ENCODE results near the gene NPB.
"Not testable (repeated sequence)": the region's sequence is repeated elsewhere in the genome, so short reads cannot be mapped to it uniquely, and the experiment has no call there.

NPB gene

DNA sequence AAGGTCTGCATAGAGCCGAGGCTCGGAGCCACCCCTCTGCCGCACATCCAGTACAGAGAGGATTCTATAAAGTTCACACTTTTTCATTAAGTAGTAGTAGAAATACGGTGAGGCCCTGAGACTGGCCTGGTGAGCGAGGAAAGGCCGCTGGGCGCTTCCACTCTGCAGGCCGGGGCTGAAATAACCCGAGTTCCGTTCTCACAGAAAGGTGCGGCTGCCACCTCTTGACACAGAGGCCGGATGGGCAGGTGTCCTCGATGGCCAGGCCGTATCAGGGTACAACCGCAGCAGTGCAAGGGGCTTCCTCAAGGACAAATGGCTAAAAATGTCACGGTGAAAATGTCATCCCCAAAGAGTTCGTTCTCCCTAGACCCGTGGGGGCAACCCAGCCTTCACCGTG lies 9.9 kb downstream of the NPB start:
- Histone ChIP-seq H3K4me1 (ENCODE audit: insufficient read depth, low read length) (peaks cover 3% of the 10 kb centered on the region; the same call in 1 of the 2 replicates), H3K27me3 (ENCODE audit: insufficient read depth, low read length) (peaks cover 6% of the 10 kb centered on the region; the same call in 1 of the 2 replicates), H3K9me3 (ENCODE audit: insufficient read depth, low read depth, low read length) (no peaks in the 10 kb centered on the region), H3K4me3 (ENCODE audit: low read length) (peak overlapping the region; percentile 56; the same call in 1 of the 2 replicates), H3K36me3 (ENCODE audit: insufficient read depth, low read depth, low read length) (peaks cover 36% of the 10 kb centered on the region), H3K27ac (ENCODE audit: low read length) (no peak overlapping the region), H3K9ac (ENCODE audit: low read depth, low read length) (no peak overlapping the region)

DNA sequence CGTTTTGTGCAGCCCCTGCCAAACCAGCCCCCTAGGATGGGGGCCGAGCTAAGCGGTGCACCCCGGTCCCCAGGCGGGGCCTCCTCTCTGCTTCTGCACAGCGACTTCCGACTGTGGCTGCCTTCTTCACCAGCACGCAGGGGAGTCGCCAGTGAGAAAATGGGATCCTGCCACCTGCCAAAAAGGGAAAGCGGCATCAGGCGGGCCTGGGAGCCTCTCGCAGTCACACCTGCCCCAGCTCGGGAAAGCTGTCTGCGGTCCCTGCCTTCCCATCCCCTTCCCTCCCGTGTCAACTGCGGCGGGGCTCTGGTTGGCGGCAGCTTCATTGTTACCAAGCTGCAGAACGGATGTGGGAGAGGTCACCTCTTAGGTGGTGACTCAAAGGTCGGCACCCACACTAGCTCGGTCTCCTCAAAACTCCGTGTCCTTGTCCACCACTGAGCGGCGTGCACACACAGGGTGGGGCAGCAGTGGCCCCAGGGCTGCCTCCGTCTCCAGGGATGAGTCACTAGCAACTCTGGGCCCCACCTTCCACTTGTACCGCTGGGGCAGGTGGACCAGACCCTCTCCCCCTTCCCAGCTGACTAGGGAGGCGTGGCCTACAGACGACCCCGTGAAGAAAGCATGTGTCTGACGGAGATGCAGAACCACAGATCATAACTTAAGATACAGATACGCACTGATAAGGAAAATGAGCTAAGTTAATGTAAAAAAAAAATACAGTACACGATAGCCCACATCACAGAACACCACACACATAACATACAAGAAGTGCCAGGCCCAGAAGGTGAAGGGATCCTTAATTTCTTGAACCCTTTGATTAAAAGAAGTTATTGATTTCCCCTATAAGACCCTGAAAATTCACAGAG lies 10.6 kb downstream of the NPB start:
- H3K9ac ChIP-seq (ENCODE audit: low read depth, low read length) = no peak overlapping the region
- H3K4me1 ChIP-seq (ENCODE audit: insufficient read depth, low read length) = peaks cover 6% of the 10 kb centered on the region; the same call in 1 of the 2 replicates
- no peak overlapping the region for H3K4me3 ChIP-seq (ENCODE audit: low read length)
- H3K27ac ChIP-seq (ENCODE audit: low read length) = no peak overlapping the region
- peaks cover 32% of the 10 kb centered on the region for H3K36me3 ChIP-seq (ENCODE audit: insufficient read depth, low read depth, low read length)
- H3K27me3 ChIP-seq (ENCODE audit: insufficient read depth, low read length) = peaks cover 6% of the 10 kb centered on the region; the same call in 1 of the 2 replicates
- no peaks in the 10 kb centered on the region for H3K9me3 ChIP-seq (ENCODE audit: insufficient read depth, low read depth, low read length)

DNA sequence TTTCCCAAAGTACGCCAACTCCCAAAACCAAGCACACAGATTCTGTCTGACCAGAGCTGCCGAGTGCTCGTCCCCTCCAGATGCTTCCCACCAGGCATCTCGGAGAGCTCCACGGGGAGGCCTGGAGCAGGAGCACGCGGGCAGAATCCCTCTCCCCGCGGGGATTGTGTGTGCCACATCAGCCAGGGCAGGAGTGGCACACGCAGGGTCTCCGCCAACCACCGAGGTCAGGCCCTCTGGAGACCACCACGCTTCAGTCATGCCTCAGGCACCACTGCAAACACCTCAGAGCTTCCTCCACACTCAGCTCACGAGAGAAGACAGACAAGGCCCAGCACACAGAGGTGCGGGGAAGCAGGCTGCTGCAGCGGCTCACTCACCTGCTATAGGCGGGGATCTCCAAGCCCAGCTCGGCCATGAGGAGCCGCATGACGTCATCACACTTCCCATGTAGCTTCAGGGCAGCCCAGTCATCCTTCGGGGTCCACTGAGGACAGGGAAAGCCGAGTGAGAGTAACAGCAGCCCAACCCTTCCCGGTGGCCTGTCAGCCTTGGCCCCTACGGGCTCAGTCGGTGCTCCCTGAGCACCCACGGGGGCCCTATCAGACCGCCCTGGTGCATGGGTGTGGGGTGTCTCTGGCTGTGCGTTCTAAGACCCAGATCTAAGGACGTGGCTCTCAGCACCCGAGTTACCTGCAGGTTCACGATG lies 11.5 kb downstream of the NPB start:
- no peak overlapping the region for H3K4me3 ChIP-seq (ENCODE audit: low read length)
- peaks cover 29% of the 10 kb centered on the region for H3K36me3 ChIP-seq (ENCODE audit: insufficient read depth, low read depth, low read length)
- H3K9ac ChIP-seq (ENCODE audit: low read depth, low read length) = no peak overlapping the region
- H3K27me3 ChIP-seq (ENCODE audit: insufficient read depth, low read length) = peaks cover 6% of the 10 kb centered on the region; the same call in 1 of the 2 replicates
- no peak overlapping the region for H3K27ac ChIP-seq (ENCODE audit: low read length)
- peaks cover 6% of the 10 kb centered on the region; the same call in 1 of the 2 replicates for H3K4me1 ChIP-seq (ENCODE audit: insufficient read depth, low read length)
- no peaks in the 10 kb centered on the region for H3K9me3 ChIP-seq (ENCODE audit: insufficient read depth, low read depth, low read length)

DNA sequence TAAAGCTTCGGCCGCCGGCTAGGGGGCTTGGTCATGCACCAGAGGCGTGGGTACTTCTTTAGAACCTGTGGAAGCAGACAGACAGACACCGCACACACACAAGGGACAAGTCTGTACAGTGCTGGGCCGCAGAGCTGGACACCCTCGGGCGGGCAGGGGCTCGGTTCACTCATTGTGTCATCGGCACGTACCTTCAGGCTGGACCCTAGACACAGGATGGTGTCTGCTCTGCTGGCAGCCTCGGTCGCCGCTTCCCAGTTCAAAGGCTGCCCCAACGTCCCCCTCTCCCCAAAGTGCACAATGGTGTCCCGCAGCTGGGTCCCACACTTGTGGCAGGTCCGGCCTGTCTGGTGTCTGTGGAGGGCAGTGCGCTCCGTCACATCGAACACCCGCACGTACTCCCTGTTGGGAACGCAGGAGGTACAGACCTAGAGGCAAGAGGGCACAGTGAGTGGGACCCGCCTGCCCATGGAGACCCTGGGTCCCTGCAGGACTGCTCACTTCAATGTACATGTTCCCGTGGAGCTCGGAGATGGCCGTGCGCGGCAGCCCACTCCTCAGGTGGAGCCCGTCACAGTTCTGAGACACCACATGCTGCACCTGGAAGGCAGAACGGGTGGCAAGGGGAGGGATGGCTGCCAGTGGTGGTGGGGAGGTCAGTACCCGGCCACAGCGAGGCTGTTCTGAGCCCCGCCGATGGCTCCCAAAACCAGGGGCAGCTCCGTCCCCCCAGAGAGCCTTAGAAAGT lies 12.2 kb downstream of the NPB start:
- peaks cover 6% of the 10 kb centered on the region; the same call in 1 of the 2 replicates for H3K4me1 ChIP-seq (ENCODE audit: insufficient read depth, low read length)
- H3K9ac ChIP-seq (ENCODE audit: low read depth, low read length) = no peak overlapping the region
- H3K27ac ChIP-seq (ENCODE audit: low read length) = no peak overlapping the region
- H3K4me3 ChIP-seq (ENCODE audit: low read length) = no peak overlapping the region
- peaks cover 35% of the 10 kb centered on the region for H3K36me3 ChIP-seq (ENCODE audit: insufficient read depth, low read depth, low read length)
- H3K9me3 ChIP-seq (ENCODE audit: insufficient read depth, low read depth, low read length) = no peaks in the 10 kb centered on the region
- H3K27me3 ChIP-seq (ENCODE audit: insufficient read depth, low read length) = peaks cover 6% of the 10 kb centered on the region; the same call in 1 of the 2 replicates

DNA sequence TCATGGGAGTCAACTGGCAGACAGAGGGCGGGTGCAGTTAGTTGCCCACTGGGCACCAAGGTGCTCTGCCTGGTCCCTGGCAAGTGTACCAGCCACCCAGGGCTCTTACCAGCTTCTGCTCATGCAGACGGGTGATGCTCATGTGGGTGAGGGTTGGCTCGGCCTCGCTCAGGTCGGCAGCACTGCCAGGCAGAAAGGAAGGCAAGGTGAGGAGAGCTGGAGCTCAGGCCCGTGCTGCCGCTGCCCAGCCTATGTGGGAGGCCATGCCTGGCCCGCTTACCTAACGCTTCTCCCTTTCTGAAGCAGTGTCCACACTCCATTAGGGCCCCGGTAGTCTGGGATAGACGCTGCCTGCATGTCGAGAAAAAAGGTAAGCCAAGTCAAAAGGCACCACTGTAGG lies 13.3 kb downstream of the NPB start:
- H3K36me3 ChIP-seq (ENCODE audit: insufficient read depth, low read depth, low read length) = peaks cover 44% of the 10 kb centered on the region
- no peaks in the 10 kb centered on the region for H3K9me3 ChIP-seq (ENCODE audit: insufficient read depth, low read depth, low read length)
- no peak overlapping the region for H3K4me3 ChIP-seq (ENCODE audit: low read length)
- peaks cover 6% of the 10 kb centered on the region; the same call in 1 of the 2 replicates for H3K4me1 ChIP-seq (ENCODE audit: insufficient read depth, low read length)
- H3K27ac ChIP-seq (ENCODE audit: low read length) = no peak overlapping the region
- no peak overlapping the region for H3K9ac ChIP-seq (ENCODE audit: low read depth, low read length)
- H3K27me3 ChIP-seq (ENCODE audit: insufficient read depth, low read length) = peaks cover 4% of the 10 kb centered on the region; the same call in 1 of the 2 replicates

DNA sequence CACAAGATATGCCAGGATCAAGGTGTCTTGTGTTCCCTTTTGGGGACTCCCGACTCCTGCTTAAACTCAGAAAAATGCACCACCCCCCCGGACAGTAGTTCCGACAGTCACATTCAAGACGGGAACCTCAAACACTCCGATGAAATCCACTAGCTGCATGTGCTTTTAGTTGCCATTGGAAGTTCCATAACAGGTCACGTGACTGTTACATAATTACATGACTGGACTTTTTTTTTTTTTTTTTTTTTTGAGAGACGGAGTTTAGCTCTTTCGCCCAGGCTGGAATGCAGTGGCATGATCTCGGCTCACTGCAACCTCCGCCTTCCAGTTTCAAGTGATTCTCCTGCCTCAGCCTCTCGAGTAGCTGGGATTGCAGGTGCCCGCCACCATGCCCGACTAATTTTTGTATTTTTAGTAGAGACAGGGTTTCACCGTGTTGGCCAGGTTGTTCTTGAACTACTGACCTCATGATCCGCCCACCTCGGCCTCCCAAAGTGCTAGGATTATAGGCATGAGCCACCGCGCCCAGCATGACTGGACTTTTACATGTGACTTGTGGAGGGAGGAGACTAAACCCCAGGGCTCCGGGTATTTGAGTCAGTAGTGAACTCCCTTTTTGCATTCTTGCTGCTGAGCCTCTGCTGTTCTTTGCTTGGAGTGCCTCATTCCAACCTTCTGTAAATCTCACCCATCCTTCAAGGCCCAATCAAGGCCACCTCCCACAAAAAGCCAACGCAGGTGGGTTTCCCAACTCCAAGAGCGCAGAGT lies 14.4 kb downstream of the NPB start:
- peak overlapping the region; percentile 64; the same call in 1 of the 2 replicates for H3K4me3 ChIP-seq (ENCODE audit: low read length)
- H3K27ac ChIP-seq (ENCODE audit: low read length) = no peak overlapping the region
- H3K27me3 ChIP-seq (ENCODE audit: insufficient read depth, low read length) = no peaks in the 10 kb centered on the region
- H3K36me3 ChIP-seq (ENCODE audit: insufficient read depth, low read depth, low read length) = peaks cover 55% of the 10 kb centered on the region
- no peak overlapping the region for H3K9ac ChIP-seq (ENCODE audit: low read depth, low read length)
- H3K9me3 ChIP-seq (ENCODE audit: insufficient read depth, low read depth, low read length) = no peaks in the 10 kb centered on the region
- peaks cover 6% of the 10 kb centered on the region; the same call in 1 of the 2 replicates for H3K4me1 ChIP-seq (ENCODE audit: insufficient read depth, low read length)

DNA sequence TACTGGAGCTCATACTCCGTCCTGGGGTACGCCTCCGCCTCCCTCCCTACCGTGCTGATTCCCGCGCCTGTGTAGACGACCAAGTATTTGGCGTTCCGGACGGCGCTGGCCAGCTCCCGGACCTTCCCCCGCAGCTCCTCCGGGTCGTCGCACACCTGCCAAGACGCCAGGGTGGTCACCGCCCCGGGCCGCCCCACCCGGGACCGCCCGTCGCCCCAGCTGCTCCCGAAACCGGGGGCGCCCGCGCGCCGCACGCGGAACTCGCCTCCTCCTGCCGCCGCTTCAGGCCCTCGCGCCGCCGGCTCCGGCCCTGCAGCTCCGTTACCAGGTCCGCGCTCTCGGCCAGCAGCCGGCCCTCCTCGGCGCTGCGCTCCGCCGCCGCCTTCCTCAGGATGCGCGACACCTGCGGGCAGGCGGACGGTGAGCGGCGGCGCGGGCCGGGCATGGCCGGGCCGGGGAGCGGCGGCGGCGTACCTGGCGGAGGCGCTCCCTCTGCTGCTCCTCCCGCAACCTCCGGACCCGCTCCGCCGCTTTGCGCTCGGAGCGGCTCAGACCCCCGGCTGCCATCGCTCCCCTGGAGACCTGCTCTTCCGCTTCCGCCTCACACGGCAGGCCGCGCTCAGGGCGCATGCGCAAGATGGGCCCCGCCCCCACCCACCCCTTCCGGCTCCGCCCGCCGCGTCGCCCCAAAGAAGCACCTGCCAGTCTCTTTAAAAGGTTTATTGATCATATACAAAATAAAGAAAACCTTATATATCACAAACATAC lies 15.7 kb downstream of the NPB start, which contains the start of gene SIRT7:
TSS of gene SIRT7 (minus strand) at position 612 of the 768 bp plus-strand sequence. CDS start at position 567, 45 bp downstream.
- peak within 1 kb of the TSS; percentile 64 for H3K4me3 ChIP-seq (ENCODE audit: low read length)
- H3K9ac ChIP-seq (ENCODE audit: low read depth, low read length) = peak within 1 kb of the TSS; percentile 50; the same call in 1 of the 2 replicates
- H3K27ac ChIP-seq (ENCODE audit: low read length) = no peak within 1 kb of the TSS
- peaks cover 66% of the 10 kb centered on the region for H3K36me3 ChIP-seq (ENCODE audit: insufficient read depth, low read depth, low read length)
- H3K9me3 ChIP-seq (ENCODE audit: insufficient read depth, low read depth, low read length) = no peaks in the 10 kb centered on the region
- no peaks in the 10 kb centered on the region for H3K27me3 ChIP-seq (ENCODE audit: insufficient read depth, low read length)
- peaks cover 6% of the 10 kb centered on the region; the same call in 1 of the 2 replicates for H3K4me1 ChIP-seq (ENCODE audit: insufficient read depth, low read length)

DNA sequence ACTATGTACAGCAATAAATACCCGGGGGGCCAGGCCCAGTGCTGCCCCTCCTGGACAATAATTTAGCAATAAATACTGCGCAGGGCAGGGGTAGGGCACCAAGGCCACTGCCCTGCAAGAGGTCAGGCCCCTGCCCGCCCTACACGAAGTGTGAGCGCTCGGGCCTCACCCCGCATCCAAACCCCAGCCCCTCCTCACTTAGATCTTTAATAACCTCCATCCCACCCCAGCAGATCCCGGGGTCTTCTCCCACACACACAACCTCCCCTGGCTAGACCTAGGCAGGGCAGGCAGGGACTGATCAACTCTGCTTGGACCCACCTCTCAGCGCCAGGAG lies 16.3 kb downstream of the NPB start:
- H3K27ac ChIP-seq (ENCODE audit: low read length); H3K27me3 ChIP-seq (ENCODE audit: insufficient read depth, low read length); H3K9me3 ChIP-seq (ENCODE audit: insufficient read depth, low read depth, low read length); H3K9ac ChIP-seq (ENCODE audit: low read depth, low read length); H3K4me1 ChIP-seq (ENCODE audit: insufficient read depth, low read length): not testable (repeated sequence)
- Histone ChIP-seq H3K4me3 (ENCODE audit: low read length) (peak overlapping the region; percentile 42; the same call in 1 of the 2 replicates), H3K36me3 (ENCODE audit: insufficient read depth, low read depth, low read length) (peaks cover 62% of the 10 kb centered on the region)

DNA sequence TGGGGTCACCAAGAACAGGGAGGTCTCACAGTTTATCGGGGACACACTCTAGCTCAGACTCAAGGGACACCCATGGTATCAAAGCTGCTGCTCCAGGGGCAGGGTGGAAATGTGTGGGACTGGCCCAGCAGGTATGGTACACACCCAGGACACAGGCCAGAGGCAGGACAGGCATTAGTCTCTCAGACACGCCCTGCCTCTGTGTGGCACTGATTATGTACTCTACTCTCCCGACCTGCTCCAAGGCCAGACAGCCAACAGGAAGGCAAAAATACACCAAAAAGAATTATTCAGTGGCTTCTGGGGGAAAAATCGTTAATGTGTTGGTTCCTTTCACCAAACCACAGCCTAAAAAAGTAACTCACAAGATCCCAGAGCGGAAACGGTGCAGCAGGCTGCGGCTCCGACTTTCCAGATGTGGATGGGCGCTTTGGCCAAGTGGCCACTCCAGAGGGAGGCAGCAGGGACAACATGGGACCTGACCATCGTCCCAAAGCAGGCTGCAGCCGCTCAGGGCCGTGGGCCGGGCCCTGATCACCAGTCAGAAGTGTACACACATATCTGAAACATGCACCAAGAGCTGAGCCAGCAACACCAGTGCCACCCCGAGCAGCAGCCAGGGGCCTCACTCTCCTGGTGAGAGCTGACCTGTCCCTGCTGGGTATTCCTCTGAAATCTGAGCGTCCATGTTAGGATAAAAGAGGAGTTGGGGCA lies 17.0 kb downstream of the NPB start:
- H3K4me1 ChIP-seq (ENCODE audit: insufficient read depth, low read length) = peaks cover 10% of the 10 kb centered on the region; the same call in 1 of the 2 replicates
- no peaks in the 10 kb centered on the region for H3K9me3 ChIP-seq (ENCODE audit: insufficient read depth, low read depth, low read length)
- H3K27me3 ChIP-seq (ENCODE audit: insufficient read depth, low read length) = no peaks in the 10 kb centered on the region
- H3K4me3 ChIP-seq (ENCODE audit: low read length) = no peak overlapping the region
- H3K9ac ChIP-seq (ENCODE audit: low read depth, low read length) = no peak overlapping the region
- H3K36me3 ChIP-seq (ENCODE audit: insufficient read depth, low read depth, low read length) = peaks cover 55% of the 10 kb centered on the region
- no peak overlapping the region for H3K27ac ChIP-seq (ENCODE audit: low read length)
